T1000 (cell line): Measurements from ENCODE around the gene RET.

ENCODE experiments used
- DNase-seq: peaks from one replicate; lab custom pipeline; 2025; ENCODE audit warnings: mixed read lengths; lab: John Stamatoyannopoulos, UW

RET gene

GRCh38 chr10:43076876-43077420 lies at the start of gene RET:
Gene RET (plus strand): TSS chr10:43077069. CDS start chr10:43077259, 190 bp downstream.
- no peak for DNase-seq

DNA sequence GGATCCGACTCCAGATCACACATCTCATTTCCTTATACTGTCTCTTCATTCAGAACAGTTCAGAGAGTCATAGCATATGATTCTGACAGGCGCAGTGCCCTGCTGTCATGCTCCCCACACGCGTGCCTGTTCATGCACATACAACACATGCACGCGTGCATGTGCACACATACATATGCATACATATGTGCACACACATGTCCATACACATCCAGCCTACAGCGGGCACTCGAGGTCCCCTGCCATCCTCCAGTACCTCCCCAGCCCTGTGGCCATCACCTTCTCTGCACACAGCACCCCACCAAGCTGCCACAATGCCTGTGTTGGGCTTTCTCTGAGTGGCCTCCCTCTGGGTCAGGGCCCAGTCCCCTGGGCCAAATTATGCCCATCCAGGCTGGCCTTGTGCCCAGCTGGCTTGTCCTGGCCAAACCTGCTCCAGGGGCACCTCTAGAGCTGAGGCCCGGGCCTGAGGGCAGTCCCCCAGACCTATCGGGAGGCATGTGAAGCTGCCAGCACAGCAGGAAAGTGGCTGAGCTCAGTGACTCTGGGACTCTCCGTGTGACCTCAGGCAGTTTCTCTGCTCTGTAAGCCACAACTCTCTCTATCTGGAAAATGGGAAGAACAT lies 49.4 kb upstream of the RET start:
- no peak for DNase-seq

DNA sequence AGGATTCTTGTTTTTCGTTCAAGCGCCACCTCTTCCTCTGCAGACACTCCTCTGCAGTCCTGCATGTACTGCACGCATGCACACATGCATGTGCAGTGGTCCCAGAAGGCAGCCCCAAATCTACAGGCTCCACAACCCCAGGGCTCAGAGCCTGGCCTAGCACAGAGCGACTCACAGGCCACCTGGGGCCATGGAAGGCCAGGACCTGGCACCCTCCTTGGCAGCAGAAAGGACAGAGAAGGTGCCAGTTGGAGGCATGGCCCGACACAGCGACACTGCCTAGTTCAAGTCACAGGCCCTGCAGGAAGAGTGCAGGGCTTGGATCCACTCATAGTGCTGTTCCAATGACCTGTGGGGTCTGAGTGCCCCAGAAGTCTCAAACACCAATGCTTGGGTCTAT lies 48.7 kb upstream of the RET start:
- DNase-seq, result no peak

- DNase-seq, result no peak
These were observed 47.8 kb upstream of the RET start for GRCh38 chr10:43029043-43029442.

DNA sequence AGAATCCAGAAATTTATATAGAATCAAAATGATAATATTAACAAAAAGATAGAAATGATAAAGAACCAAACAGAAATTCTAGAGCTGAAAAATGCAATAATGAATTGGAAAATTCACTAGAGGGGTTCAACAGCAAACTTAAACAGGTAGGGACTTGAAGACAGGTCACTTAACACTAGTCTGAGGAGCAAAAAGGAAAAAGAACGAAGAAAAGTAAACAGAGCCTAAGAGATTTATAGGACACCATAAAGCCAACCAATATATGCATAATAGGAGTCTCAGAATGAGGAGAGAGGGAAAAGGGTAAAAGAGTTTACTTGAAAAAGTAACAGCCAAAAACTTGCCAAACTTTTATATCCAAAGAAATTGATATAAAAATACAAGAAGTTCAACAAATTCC lies 44.3 kb upstream of the RET start:
- no peak for DNase-seq

DNA sequence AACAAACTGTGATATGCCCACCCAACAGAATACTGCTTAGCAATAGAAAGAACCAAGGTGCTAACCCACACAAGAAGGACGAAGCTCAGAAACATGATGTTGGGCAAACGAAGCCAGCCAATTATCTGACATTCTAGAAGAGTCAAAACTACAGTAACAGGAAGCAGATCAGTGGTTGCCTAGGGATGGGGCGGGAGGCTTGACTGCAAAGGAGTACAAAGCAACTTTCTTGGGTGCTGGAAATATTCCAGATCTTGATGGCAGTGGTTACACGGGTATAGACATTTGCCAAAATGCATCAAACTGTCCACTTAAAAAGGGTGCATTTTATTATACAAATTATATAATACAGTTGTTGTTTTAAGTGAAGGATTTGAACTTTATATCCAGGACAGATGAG lies 41.1 kb upstream of the RET start:
- no peak for DNase-seq

- no peak for DNase-seq
These were observed 40.1 kb upstream of the RET start for GRCh38 chr10:43036481-43037428.

- DNase-seq, result no peak
These were observed 39.4 kb upstream of the RET start for GRCh38 chr10:43037440-43037839.

DNA sequence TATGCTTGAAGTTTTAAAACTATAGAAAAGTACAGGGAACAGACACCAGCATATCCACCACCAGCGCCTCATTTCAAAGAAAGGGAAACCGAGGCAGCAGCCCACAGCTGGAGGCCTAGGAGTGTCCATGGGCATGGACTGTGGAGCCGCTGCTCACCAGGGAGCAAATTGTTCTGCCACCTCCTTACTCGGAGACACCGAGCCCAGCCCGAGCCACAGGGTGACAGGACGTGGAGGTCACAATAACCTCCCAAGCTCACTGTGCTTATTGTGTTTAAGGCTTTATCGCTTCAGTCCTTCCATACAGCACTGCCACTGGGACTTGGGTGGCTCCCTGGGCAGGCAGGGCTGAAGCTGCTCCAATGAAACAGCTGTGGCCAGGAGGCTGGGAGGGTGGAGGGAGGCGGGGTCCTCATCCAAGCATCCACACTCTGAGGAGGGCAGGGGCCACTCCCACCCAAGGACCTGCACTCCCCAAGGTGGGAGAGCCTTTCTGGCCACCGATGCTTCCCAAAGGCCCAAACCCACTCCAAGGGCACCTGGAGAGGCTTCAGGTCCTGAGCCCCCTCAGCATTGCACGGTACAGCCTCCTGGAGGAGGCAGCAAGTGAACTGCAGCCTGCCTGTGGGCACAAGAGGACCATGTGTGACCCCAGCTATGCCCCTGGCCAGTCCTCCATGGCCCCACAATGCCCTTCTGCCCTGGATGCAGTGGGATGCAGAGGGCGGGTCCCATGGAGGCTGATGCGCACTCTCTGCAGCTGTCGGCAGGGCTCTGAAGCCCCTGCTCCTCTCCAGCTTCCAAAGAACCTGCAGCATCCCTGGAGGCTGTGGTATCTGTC lies 38.7 kb upstream of the RET start:
- DNase-seq, result no peak

GRCh38 chr10:43038783-43039623 lies 37.9 kb upstream of the RET start:
- no peak for DNase-seq

DNA sequence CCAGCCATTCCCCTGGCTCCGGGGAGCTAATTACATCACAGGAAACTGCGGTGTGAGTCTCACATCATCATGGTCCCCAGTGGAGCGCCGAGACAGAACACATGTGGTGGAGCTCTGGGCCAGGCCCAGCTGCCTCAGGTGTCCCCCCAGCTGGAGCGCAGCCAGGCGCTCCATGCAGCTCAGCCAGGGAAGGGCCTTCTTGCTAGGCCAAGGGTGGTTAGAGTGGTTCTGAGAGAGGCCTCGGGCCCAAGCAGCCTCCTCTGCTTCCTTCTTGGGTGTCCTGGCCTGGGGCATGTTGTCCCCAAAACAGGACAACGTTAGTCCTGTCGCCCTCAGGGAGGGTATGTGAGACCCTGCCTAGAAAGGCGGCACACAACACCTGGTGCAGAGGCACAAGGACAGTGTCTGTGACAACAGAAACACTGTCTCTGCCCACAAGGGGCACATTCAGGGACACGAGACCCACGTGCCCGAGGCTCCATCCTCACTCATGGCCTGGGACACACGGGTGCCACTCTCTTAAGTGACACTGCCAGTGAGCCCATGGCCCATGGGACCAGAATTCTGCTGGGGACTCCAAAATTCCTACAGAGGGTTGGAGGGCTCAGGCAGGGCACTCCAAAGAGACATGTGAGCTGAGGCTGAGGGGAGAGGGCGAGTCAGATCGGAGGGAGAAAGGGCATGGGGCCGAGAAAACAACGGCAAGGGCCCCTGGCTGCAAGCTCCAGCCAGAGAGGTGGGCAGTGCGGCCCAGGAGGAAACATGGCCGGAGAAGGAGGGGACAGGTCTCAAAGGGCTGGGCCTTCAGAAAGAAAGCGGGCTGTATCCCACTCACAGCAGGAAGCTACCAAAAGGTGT lies 37.0 kb upstream of the RET start:
- DNase-seq, result no peak

DNA sequence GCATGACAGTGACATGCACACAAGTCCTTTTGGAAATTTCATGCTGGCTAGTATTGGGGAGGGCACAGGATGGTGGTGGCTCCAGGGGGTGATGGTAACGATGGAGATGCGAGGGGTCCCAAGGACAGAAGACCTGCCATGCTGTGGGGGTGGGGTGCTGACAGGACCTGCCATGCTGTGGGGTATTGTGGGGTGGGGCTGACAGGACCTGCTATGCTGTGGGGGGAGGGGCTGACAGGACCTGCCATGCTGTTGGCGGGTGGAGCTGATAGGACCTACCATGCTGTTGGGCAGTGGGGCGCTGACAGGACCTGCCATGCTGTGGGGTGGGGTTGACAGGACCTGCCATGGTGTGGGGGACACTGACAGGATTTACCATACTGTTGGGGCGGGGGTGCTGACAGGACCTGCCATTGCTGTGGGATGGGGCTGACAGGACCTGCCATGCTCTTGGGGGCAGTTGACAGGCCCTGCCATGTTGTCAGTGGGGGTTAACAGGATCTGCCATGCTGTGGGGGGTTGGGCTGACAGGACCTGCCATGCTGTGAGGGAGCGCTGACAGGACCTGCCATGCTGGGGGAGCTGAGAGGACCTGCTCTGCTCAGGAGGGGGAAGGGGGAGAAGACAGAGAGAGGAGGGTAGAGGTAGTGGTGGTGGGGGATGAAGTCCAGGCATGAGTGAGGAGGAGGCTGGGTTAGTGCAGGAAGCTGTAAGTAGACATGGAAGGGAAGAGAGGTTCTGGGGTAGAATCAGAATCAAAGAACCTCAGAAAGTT lies 36.2 kb upstream of the RET start:
- DNase-seq, result no peak

GRCh38 chr10:43041422-43042342 lies 35.2 kb upstream of the RET start:
- DNase-seq, result no peak

GRCh38 chr10:43042503-43043341 lies 34.1 kb upstream of the RET start:
- DNase-seq, result no peak

- no peak for DNase-seq
These were observed 33.5 kb upstream of the RET start for GRCh38 chr10:43043342-43043772.

- no peak for DNase-seq
These were observed 33.0 kb upstream of the RET start for GRCh38 chr10:43043773-43044447.

DNA sequence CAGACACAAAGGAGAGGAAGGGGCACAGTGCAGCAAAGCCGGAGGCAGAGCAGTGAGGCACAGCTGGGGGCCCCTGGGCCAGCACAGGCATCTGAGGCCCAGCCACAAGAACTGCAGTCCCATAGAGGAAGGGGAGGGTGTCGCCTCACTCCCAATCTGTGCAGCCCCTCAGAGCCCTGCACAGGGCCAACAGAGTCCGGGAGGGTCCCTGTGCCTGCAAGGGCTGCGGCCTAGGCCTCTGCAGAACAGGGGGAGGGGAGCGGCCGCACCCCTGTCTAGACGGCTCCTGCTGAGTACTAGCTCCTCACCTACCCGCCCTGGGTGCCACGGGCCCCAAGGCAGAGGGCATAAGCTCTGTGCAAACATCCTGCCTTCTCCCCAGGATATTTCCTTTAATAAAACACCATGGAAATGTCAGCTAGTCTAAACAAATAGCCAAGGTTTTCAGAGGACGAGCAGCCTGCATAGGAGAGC lies 32.4 kb upstream of the RET start:
- no peak for DNase-seq
